H1 (cell line): Measurements from ENCODE around the gene NEGR1. TPM values are rescaled to one million over a fixed set of nuclear protein-coding genes. Genes with fewer than 3 reads are reported as not detected.

Experiments used
- CTCF ChIA-PET: fragments of 300-600 bp; sonication (Branson Sonifier 250); formaldehyde crosslinking; loops from one replicate; lab custom pipeline; 2021; ENCODE audit not compliant: partially characterized antibody; lab: Charles Lee
- POLR2A ChIA-PET: fragments of 300-600 bp; sonication (Branson Sonifier 250); formaldehyde crosslinking; loops from one replicate; lab custom pipeline; 2021; ENCODE audit warnings: inconsistent platforms; ENCODE audit not compliant: partially characterized antibody; lab: Charles Lee
- DNase-seq, 2 experiments: peaks; one replicate each; pipeline versions ENCODE4 v3.0.0 to v3.0.0-alpha.2; 2010 to 2022; ENCODE audit warnings: low spot score in 2 of 2, low read depth in 1 of 2, mixed read lengths in 1 of 2
- FAIRE-seq: peaks from 2 replicates; lab custom pipeline; 2011; peaks lifted over from hg19 to GRCh38; lab: Jason Lieb, UNC
- H2AFZ ChIP-seq: 2 replicates; pipeline ENCODE4 v1.8.1; 2012; ENCODE audit warnings: low read length, inconsistent platforms
- H2AK5ac ChIP-seq: 2 replicates; pipeline ENCODE4 v1.6.1; 2013; ENCODE audit warnings: low read depth, low read length
- H2BK120ac ChIP-seq: replicated peaks from 2 replicates; pipeline ENCODE3; 2013; ENCODE audit warnings: low read depth, low read length, inconsistent platforms
- H2BK12ac ChIP-seq: 2 replicates; pipeline ENCODE4 v1.6.1; 2013; ENCODE audit warnings: low read depth, low read length
- H2BK15ac ChIP-seq: 2 replicates; pipeline ENCODE4 v1.6.1; 2013; ENCODE audit warnings: low read length
- H2BK20ac ChIP-seq: 2 replicates; pipeline ENCODE4 v1.6.1; 2013; ENCODE audit warnings: low read length
- H2BK5ac ChIP-seq: 2 replicates; pipeline ENCODE4 v1.6.1; 2013; ENCODE audit warnings: low read depth, low read length
- H3K14ac ChIP-seq: 2 replicates; pipeline ENCODE4 v1.6.1; 2013; ENCODE audit warnings: inconsistent platforms; ENCODE audit not compliant: insufficient read length
- H3K18ac ChIP-seq: 2 replicates; pipeline ENCODE4 v1.6.1; 2013; ENCODE audit warnings: low read length; ENCODE audit errors: extremely low read depth
- H3K23ac ChIP-seq: 2 replicates; pipeline ENCODE4 v1.6.1; 2013; ENCODE audit warnings: inconsistent platforms; ENCODE audit not compliant: insufficient read length
- H3K23me2 ChIP-seq: 2 replicates; pipeline ENCODE4 v1.6.1; 2013; ENCODE audit warnings: low read depth, low read length
- H3K27ac ChIP-seq: 2 replicates; pipeline ENCODE4 v1.6.1; 2011; ENCODE audit warnings: low read depth, low read length, inconsistent platforms
- H3K27me3 ChIP-seq, 4 experiments: replicated peaks in 1 of 4; 1 replicate in 1 of 4; 2 replicates in 3 of 4; pipeline versions ENCODE4 v1.6.1 to v1.8.1; 2011 to 2013; ENCODE audit warnings: low read length in 3 of 4, mild to moderate bottlenecking in 3 of 4, inconsistent platforms in 2 of 4, mixed read lengths in 2 of 4, moderate library complexity in 1 of 4; ENCODE audit not compliant: control insufficient read depth in 3 of 4, insufficient read depth in 3 of 4; ENCODE audit errors: extremely low read depth in 1 of 4
- H3K36me3 ChIP-seq, 4 experiments: 2 replicates each; pipeline versions ENCODE4 v1.6.1 to v1.8.1; 2011 to 2013; ENCODE audit warnings: mild to moderate bottlenecking in 4 of 4, low read length in 3 of 4, moderate library complexity in 2 of 4, control low read depth in 1 of 4, inconsistent platforms in 1 of 4; ENCODE audit not compliant: insufficient read depth in 4 of 4, control insufficient read depth in 2 of 4
- H3K4ac ChIP-seq: replicated peaks from 2 replicates; pipeline ENCODE3; 2013; ENCODE audit warnings: low read length, low read depth, mixed read lengths, inconsistent platforms; ENCODE audit not compliant: insufficient read length
- H3K4me1 ChIP-seq, 4 experiments: replicated peaks in 1 of 4; 1 replicate in 1 of 4; 2 replicates in 3 of 4; pipeline versions ENCODE4 v1.6.1 to v1.8.1; 2011 to 2013; ENCODE audit warnings: low read length in 3 of 4, inconsistent platforms in 2 of 4, mixed read lengths in 1 of 4; ENCODE audit not compliant: insufficient read depth in 4 of 4, control insufficient read depth in 3 of 4
- H3K4me2 ChIP-seq, 2 experiments: 2 replicates each; pipeline versions ENCODE4 v1.6.1 to v1.8.1; 2011 to 2013; ENCODE audit warnings: low read depth in 2 of 2, low read length in 2 of 2, control low read depth in 1 of 2, inconsistent platforms in 1 of 2, mild to moderate bottlenecking in 1 of 2; ENCODE audit not compliant: insufficient read depth in 1 of 2
- H3K4me3 ChIP-seq, 4 experiments: fragments of 200-600, 300-600 bp in 1 of 4; sonication (generic), shearing (Covaris generic), sonication (Bioruptor Twin) in 1 of 4; 2 replicates each; pipeline versions ENCODE4 v1.5.1 to v1.8.1; 2011 to 2016; ENCODE audit warnings: low read length in 4 of 4, low read depth in 3 of 4, control low read depth in 2 of 4, inconsistent platforms in 2 of 4, mild to moderate bottlenecking in 2 of 4, mixed read lengths in 1 of 4, moderate library complexity in 1 of 4; ENCODE audit not compliant: insufficient read depth in 2 of 4; ENCODE audit errors: extremely low read depth in 1 of 4
- H3K56ac ChIP-seq: replicated peaks from 2 replicates; pipeline ENCODE3; 2013; ENCODE audit warnings: low read depth, mild to moderate bottlenecking, mixed read lengths, low read length, inconsistent platforms; ENCODE audit not compliant: insufficient read length
- H3K79me1 ChIP-seq: 2 replicates; pipeline ENCODE4 v1.6.1; 2013; ENCODE audit warnings: low read depth, low read length, control low read depth
- H3K79me2 ChIP-seq, 2 experiments: 2 replicates each; pipeline versions ENCODE4 v1.6.1 to v1.8.1; 2012 to 2013; ENCODE audit warnings: low read length in 2 of 2, mild to moderate bottlenecking in 2 of 2, inconsistent platforms in 1 of 2; ENCODE audit not compliant: insufficient read depth in 2 of 2, control insufficient read depth in 1 of 2
- H3K9ac ChIP-seq, 4 experiments: replicated peaks in 1 of 4; 1 replicate in 1 of 4; 2 replicates in 3 of 4; pipeline versions ENCODE4 v1.6.1 to v1.8.1; 2011 to 2013; ENCODE audit warnings: low read depth in 3 of 4, low read length in 3 of 4, control low read depth in 2 of 4, mild to moderate bottlenecking in 2 of 4, moderate library complexity in 2 of 4, inconsistent platforms in 1 of 4; ENCODE audit errors: extremely low read depth in 1 of 4
- H3K9me3 ChIP-seq, 2 experiments: 2 replicates each; pipeline versions ENCODE4 v1.6.1 to v1.8.1; 2012 to 2013; ENCODE audit warnings: mild to moderate bottlenecking in 2 of 2, moderate library complexity in 2 of 2, control low read depth in 1 of 2, inconsistent platforms in 1 of 2, low read depth in 1 of 2, low read length in 1 of 2, mixed read lengths in 1 of 2; ENCODE audit not compliant: insufficient read depth in 2 of 2
- H4K20me1 ChIP-seq, 2 experiments: replicated peaks in 1 of 2; 2 replicates each; pipeline versions ENCODE3 to v1.8.1; 2011 to 2013; ENCODE audit warnings: inconsistent platforms in 2 of 2, low read length in 2 of 2, mild to moderate bottlenecking in 1 of 2; ENCODE audit not compliant: insufficient read depth in 2 of 2, control insufficient read depth in 1 of 2
- H4K5ac ChIP-seq: 2 replicates; pipeline ENCODE4 v1.6.1; 2013; ENCODE audit warnings: low read length, low read depth, mixed read lengths, inconsistent platforms; ENCODE audit not compliant: insufficient read length
- H4K8ac ChIP-seq: 2 replicates; pipeline ENCODE4 v1.8.0; 2013; ENCODE audit warnings: mild to moderate bottlenecking, moderate library complexity, low read length, inconsistent platforms; ENCODE audit not compliant: insufficient read depth; ENCODE audit errors: extremely low read depth
- H4K91ac ChIP-seq: replicated peaks from 2 replicates; pipeline ENCODE3; 2013; ENCODE audit warnings: low read length, mixed read lengths, inconsistent platforms; ENCODE audit not compliant: insufficient read length
- CHD1 ChIP-seq: IDR thresholded peaks from 2 replicates; pipeline ENCODE4 v1.6.1; 2012; ENCODE audit warnings: low read depth, low read length, improper control_type of control experiment
- KDM4A ChIP-seq: IDR thresholded peaks from one replicate; pipeline ENCODE4 v1.7.1; 2012; ENCODE audit warnings: low read depth, mild to moderate bottlenecking, moderate library complexity, low read length, inconsistent platforms; ENCODE audit not compliant: severe bottlenecking
- POLR2AphosphoS5 ChIP-seq: IDR thresholded peaks from 2 replicates; pipeline ENCODE4 v1.6.1; 2011; ENCODE audit warnings: low read depth, low read length
- WGBS, 2 experiments: shearing (Covaris generic) in 1 of 2; methylation state at CpG; one replicate each; pipeline versions ENCODE4 v1.1.6 to v1.1.7; 2013 to 2015; ENCODE audit warnings: low lambda C conversion rate in 2 of 2, mixed read lengths in 2 of 2, inconsistent platforms in 1 of 2, low coverage in 1 of 2, missing lambda C conversion rate in 1 of 2; ENCODE audit not compliant: insufficient replicate concordance in 2 of 2, insufficient coverage in 1 of 2, insufficient read length in 1 of 2; ENCODE audit errors: extremely low coverage in 1 of 2, missing lambda C conversion rate in 1 of 2; 5-methylcytosine and 5-hydroxymethylcytosine counted together
- polyA plus RNA-seq, 7 experiments: library from polyadenylated mRNA; depleted of rRNA in 3 of 7; stranded (reverse) in 5 of 7; unstranded in 2 of 7; fragments of >200 nt in 5 of 7; fragments of 200-250 nt in 2 of 7; gene quantifications; 1 replicate in 5 of 7; 2 replicates in 1 of 7; 4 replicates in 1 of 7; pipeline versions ENCODE4 v1.2.1 to v1.2.3, GENCODE V29; 2011 to 2013; ENCODE audit warnings: missing spikeins in 2 of 7, mixed read lengths in 2 of 7
- total RNA-seq: library from RNA; stranded (reverse); fragmentation: NEBNext Ultra II Directional; extraction: Animal tissue kit (Norgen Biotek cat#: 25700); gene quantifications from 2 replicates; pipeline ENCODE4 v1.2.1, GENCODE V29; 2021

Gene NEGR1
- total and polyA plus RNA-seq, 2 of the 8 experiments (the other 6 are each of a cell fraction or from before 2014, with no cell fraction given), result 0.71 to 1.3 TPM

- Histone ChIP-seq H3K56ac (no peak overlapping the region), H3K27ac (no peak overlapping the region), H2BK12ac (no peak overlapping the region), H2AK5ac (no peak overlapping the region), H2BK120ac (no peak overlapping the region), H3K27me3 (no peaks in the 10 kb centered on the region), H2AFZ (no peak overlapping the region), H3K9ac (no peak overlapping the region), H3K4me2 (no peak overlapping the region), H4K5ac (no peak overlapping the region), H3K4ac (no peak overlapping the region), H3K4me1 (no peaks in the 10 kb centered on the region), H3K9me3 (peaks cover 0 to 3% of the 10 kb centered on the region in 2 experiments; a peak in 1 of 4 replicates), H4K20me1 (no peaks in the 10 kb centered on the region), H3K79me1 (no peaks in the 10 kb centered on the region), H3K79me2 (no peaks in the 10 kb centered on the region), H3K4me3 (no peak overlapping the region), H2BK15ac (no peak overlapping the region), H2BK20ac (no peak overlapping the region), H4K8ac (no peak overlapping the region), H3K14ac (no peak overlapping the region), H3K18ac (no peak overlapping the region), H3K23me2 (no peaks in the 10 kb centered on the region), H3K23ac (no peak overlapping the region), H2BK5ac (no peak overlapping the region), H3K36me3 (no peaks in the 10 kb centered on the region), H4K91ac (no peak overlapping the region)
- TF ChIP-seq POLR2AphosphoS5, result no peak
- TF ChIP-seq KDM4A, result no peak
- TF ChIP-seq CHD1, result no peak
- 91 to 100% methylated on average over 1 to 3 of the region's 3 CpGs for WGBS, 2 experiments
- POLR2A ChIA-PET, result no interaction called here
- no peak for DNase-seq
- CTCF ChIA-PET, result interaction anchor here (1.2 kb wide), 1 partner anchor 10 kb away, joined by 4 read pairs; no protein-coding TSS in a partner anchor
- no peak for FAIRE-seq
Measured at GRCh38 chr1:71603044-71603776, 679.1 kb downstream of the NEGR1 start.
